Measurements from ENCODE around the gene CLRN3.

GRCh38 chr10:127903789-127904188, 11.0 kb upstream of the CLRN3 start:
- TF ChIP-seq CREB1 (IDR thresholded peaks at IDR 0.05) (no peak), CREB1 (CRISPR knock-in tag; IDR thresholded peaks at IDR 0.05) (no peak), CTCF (IDR thresholded peaks at IDR 0.05 in 2 of 3, conservative IDR thresholded peaks at IDR 0.05 in 1 of 3; ENCODE audit: insufficient read depth in 2 of 3, low read depth in 1 of 3, low read length in 3 of 3) (no peak), SRSF3 (IDR thresholded peaks at IDR 0.05; ENCODE audit: insufficient read depth, low read length) (no peak), TRIM24 (IDR thresholded peaks at IDR 0.05) (no peak), GATAD2B (IDR thresholded peaks at IDR 0.05; ENCODE audit: borderline replicate concordance) (no peak), POLR2A (conservative IDR thresholded peaks at IDR 0.05) (no peak), MEF2D (tag; conservative IDR thresholded peaks at IDR 0.05; ENCODE audit: low read depth) (no peak), BRCA1 (IDR thresholded peaks at IDR 0.05) (no peak), BRCA1 (CRISPR knock-in tag; IDR thresholded peaks at IDR 0.05) (no peak), MYBL2 (IDR thresholded peaks at IDR 0.05; ENCODE audit: low read depth) (no peak), MYBL2 (CRISPR knock-in tag; IDR thresholded peaks at IDR 0.05; ENCODE audit: borderline replicate concordance) (no peak), RBM15 (IDR thresholded peaks at IDR 0.05; ENCODE audit: insufficient read depth, low read length) (no peak)
- TF ChIP-seq, protein P1, sequence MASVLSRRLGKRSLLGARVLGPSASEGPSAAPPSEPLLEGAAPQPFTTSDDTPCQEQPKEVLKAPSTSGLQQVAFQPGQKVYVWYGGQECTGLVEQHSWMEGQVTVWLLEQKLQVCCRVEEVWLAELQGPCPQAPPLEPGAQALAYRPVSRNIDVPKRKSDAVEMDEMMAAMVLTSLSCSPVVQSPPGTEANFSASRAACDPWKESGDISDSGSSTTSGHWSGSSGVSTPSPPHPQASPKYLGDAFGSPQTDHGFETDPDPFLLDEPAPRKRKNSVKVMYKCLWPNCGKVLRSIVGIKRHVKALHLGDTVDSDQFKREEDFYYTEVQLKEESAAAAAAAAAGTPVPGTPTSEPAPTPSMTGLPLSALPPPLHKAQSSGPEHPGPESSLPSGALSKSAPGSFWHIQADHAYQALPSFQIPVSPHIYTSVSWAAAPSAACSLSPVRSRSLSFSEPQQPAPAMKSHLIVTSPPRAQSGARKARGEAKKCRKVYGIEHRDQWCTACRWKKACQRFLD (CRISPR knock-in tag; IDR thresholded peaks at IDR 0.05): no peak
- TF ChIP-seq, protein P2, sequence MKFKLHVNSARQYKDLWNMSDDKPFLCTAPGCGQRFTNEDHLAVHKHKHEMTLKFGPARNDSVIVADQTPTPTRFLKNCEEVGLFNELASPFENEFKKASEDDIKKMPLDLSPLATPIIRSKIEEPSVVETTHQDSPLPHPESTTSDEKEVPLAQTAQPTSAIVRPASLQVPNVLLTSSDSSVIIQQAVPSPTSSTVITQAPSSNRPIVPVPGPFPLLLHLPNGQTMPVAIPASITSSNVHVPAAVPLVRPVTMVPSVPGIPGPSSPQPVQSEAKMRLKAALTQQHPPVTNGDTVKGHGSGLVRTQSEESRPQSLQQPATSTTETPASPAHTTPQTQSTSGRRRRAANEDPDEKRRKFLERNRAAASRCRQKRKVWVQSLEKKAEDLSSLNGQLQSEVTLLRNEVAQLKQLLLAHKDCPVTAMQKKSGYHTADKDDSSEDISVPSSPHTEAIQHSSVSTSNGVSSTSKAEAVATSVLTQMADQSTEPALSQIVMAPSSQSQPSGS (CRISPR knock-in tag; IDR thresholded peaks at IDR 0.05): no peak
